ENCODE results near the gene MAOA.

GRCh38 chrX:43741843-43742573 lies 85.9 kb downstream of the MAOA start:
- TF ChIP-seq CTCF (IDR thresholded peaks at IDR 0.05; ENCODE audit: low read depth, low read length) (no peak), POLR2A (IDR thresholded peaks at IDR 0.05; ENCODE audit: extremely low read depth, insufficient read length) (no peak), MYC (IDR thresholded peaks at IDR 0.05; ENCODE audit: low read depth, low read length) (no peak)

Measured in NB4 (cell line).